NCI-H460 (cell line): Measurements from ENCODE around the gene KIF1A. TPM values are rescaled to one million over a fixed set of nuclear protein-coding genes. Genes with fewer than 3 reads are reported as not detected.

ENCODE experiments used
- DNase-seq: peaks from one replicate; pipeline ENCODE4 v3.0.0-alpha.2; 2016; ENCODE audit warnings: low read depth; ENCODE audit errors: extremely low read depth
- total RNA-seq: library from RNA; depleted of rRNA; stranded (reverse); fragments of >200 nt; shearing (Covaris generic); gene quantifications from 2 replicates; pipeline ENCODE4 v1.2.3, GENCODE V29; 2014

The KIF1A gene
- total RNA-seq, 1 experiment from 2014 or later, result 0.37 TPM

- no peak for DNase-seq
Observed at GRCh38 chr2:240736281-240737250, 83.5 kb downstream of the KIF1A start.

GRCh38 chr2:240735476-240735875, 84.5 kb downstream of the KIF1A start:
- DNase-seq, result no peak

GRCh38 chr2:240734756-240735155, 85.3 kb downstream of the KIF1A start:
- no peak for DNase-seq

GRCh38 chr2:240733803-240734495, 86.1 kb downstream of the KIF1A start:
- DNase-seq, result no peak

GRCh38 chr2:240732911-240733622, 87.0 kb downstream of the KIF1A start:
- DNase-seq, result no peak

- DNase-seq, result no peak
Observed at GRCh38 chr2:240732184-240732583, 87.8 kb downstream of the KIF1A start.

GRCh38 chr2:240731178-240731545, 88.9 kb downstream of the KIF1A start:
- no peak for DNase-seq

- no peak for DNase-seq
Observed at GRCh38 chr2:240730501-240731177, 89.4 kb downstream of the KIF1A start.

GRCh38 chr2:240728827-240729226, 91.2 kb downstream of the KIF1A start:
- DNase-seq, result no peak

GRCh38 chr2:240728361-240728760, 91.7 kb downstream of the KIF1A start:
- no peak for DNase-seq

- no peak for DNase-seq
Observed at GRCh38 chr2:240727913-240728312, 92.1 kb downstream of the KIF1A start.

- DNase-seq, result no peak
Observed at GRCh38 chr2:240727439-240727838, 92.6 kb downstream of the KIF1A start.

GRCh38 chr2:240726876-240727275, 93.1 kb downstream of the KIF1A start:
- DNase-seq, result no peak

GRCh38 chr2:240725671-240726070, 94.3 kb downstream of the KIF1A start:
- DNase-seq, result no peak

GRCh38 chr2:240725266-240725665, 94.8 kb downstream of the KIF1A start:
- DNase-seq, result no peak

GRCh38 chr2:240724431-240724830, 95.6 kb downstream of the KIF1A start:
- no peak for DNase-seq

GRCh38 chr2:240723851-240724250, 96.2 kb downstream of the KIF1A start:
- no peak for DNase-seq

- no peak for DNase-seq
Observed at GRCh38 chr2:240722796-240723735, 97.0 kb downstream of the KIF1A start.

GRCh38 chr2:240722376-240722775, 97.6 kb downstream of the KIF1A start:
- DNase-seq, result no peak
